GM12864 (cell line): ENCODE results near the gene UBE2Q1.

Experiments
- DNase-seq: peaks from one replicate; pipeline ENCODE4 v3.0.0-alpha.2; 2011; ENCODE audit warnings: low read depth
- H3K4me3 ChIP-seq: 2 replicates; pipeline ENCODE4 v1.5.1; 2011; ENCODE audit warnings: mild to moderate bottlenecking, low read depth, low read length, control low read depth
- CTCF ChIP-seq: IDR thresholded peaks from 2 replicates; pipeline ENCODE4 v1.5.1; 2011; ENCODE audit warnings: low read depth, mild to moderate bottlenecking, moderate library complexity, low read length, control low read depth, inconsistent platforms; ENCODE audit errors: missing control alignments

UBE2Q1 gene

GRCh38 chr1:154559466-154560044 is 1.1 kb upstream of the UBE2Q1 start:
- TF ChIP-seq CTCF, result peak; percentile 97
- peak overlapping the region; percentile 57 for H3K4me3 ChIP-seq
- peak; percentile 85 for DNase-seq

- peak; percentile 99 for DNase-seq
- TF ChIP-seq CTCF, result no peak
- H3K4me3 ChIP-seq, result peak overlapping the region; percentile 57
Measured at GRCh38 chr1:154558720-154559465, 431 bp upstream of the UBE2Q1 start.

- TF ChIP-seq CTCF, result no peak
- H3K4me3 ChIP-seq, result peak overlapping the region; percentile 94
- no peak for DNase-seq
Measured at GRCh38 chr1:154557248-154557938, 1.1 kb downstream of the UBE2Q1 start.

GRCh38 chr1:154556422-154556821 is 2.0 kb downstream of the UBE2Q1 start:
- H3K4me3 ChIP-seq, result peak overlapping the region; percentile 94
- TF ChIP-seq CTCF, result no peak
- DNase-seq, result no peak

- TF ChIP-seq CTCF, result no peak
- H3K4me3 ChIP-seq, result no peak overlapping the region
- no peak for DNase-seq
Measured at GRCh38 chr1:154553056-154554030, 5.1 kb downstream of the UBE2Q1 start.

GRCh38 chr1:154552036-154552435 is 6.4 kb downstream of the UBE2Q1 start:
- no peak for DNase-seq
- H3K4me3 ChIP-seq, result no peak overlapping the region
- TF ChIP-seq CTCF, result no peak
